Measurements from ENCODE around the gene CEP85L. TPM values are rescaled to one million over a fixed set of nuclear protein-coding genes. Genes with fewer than 3 reads are reported as not detected.

The CEP85L gene
- total and polyA plus RNA-seq, 2 of the 4 experiments (the other 2 are of a cell fraction): 2.3 to 25.6 TPM

- Histone ChIP-seq H4K20me1 (ENCODE audit: insufficient read depth, low read length) (no peaks in the 10 kb centered on the region), H3K9ac (ENCODE audit: low read depth, low read length) (no peak overlapping the region), H2BK5ac (ENCODE audit: low read depth, low read length, poor library complexity, severe bottlenecking) (no peak overlapping the region), H2BK120ac (ENCODE audit: low read depth, low read length) (no peak overlapping the region), H3K27me3 (ENCODE audit: control insufficient read depth, insufficient read depth, low read length) (no peaks in the 10 kb centered on the region), H4K91ac (ENCODE audit: insufficient read depth, low read depth, low read length) (no peak overlapping the region), H3K36me3 (ENCODE audit: control insufficient read depth, insufficient read depth, low read length) (peaks cover 6% of the 10 kb centered on the region; the same call in 1 of the 2 replicates), H3K9me3 (ENCODE audit: control insufficient read depth, insufficient read depth, low read length) (no peaks in the 10 kb centered on the region), H3K18ac (ENCODE audit: low read depth, low read length) (no peak overlapping the region), H4K5ac (ENCODE audit: low read depth, low read length) (no peak overlapping the region), H2AK9ac (replicated peaks; ENCODE audit: low read depth, low read length, poor library complexity) (no peak overlapping the region), H2BK20ac (ENCODE audit: low read depth, low read length) (no peak overlapping the region), H3K4me2 (ENCODE audit: low read depth, low read length) (no peak overlapping the region), H2AFZ (replicated peaks; ENCODE audit: low read length, poor library complexity) (no peak overlapping the region), H3K4me1 (ENCODE audit: control insufficient read depth, insufficient read depth, low read length) (peaks cover 3% of the 10 kb centered on the region; the same call in 1 of the 2 replicates), H3K56ac (ENCODE audit: extremely low read depth, insufficient read depth, low read length) (no peak overlapping the region), H3K23ac (ENCODE audit: low read depth, low read length) (no peak overlapping the region), H3K9me1 (ENCODE audit: insufficient read depth, low read length) (no peaks in the 10 kb centered on the region; the same call in 1 of the 2 replicates), H2AK5ac (ENCODE audit: low read depth, low read length) (no peak overlapping the region), H4K8ac (ENCODE audit: low read depth in 2 of 2, low read length in 2 of 2) (no peak overlapping the region), H3K27ac (ENCODE audit: insufficient read depth, low read length) (no peak overlapping the region), H3K4me3 (ENCODE audit: insufficient read depth, low read depth, low read length) (no peak overlapping the region), H3K4ac (ENCODE audit: low read depth, low read length) (no peak overlapping the region), H3K14ac (replicated peaks; ENCODE audit: low read depth, low read length) (no peak overlapping the region), H3K79me1 (ENCODE audit: low read depth in 1 of 2, low read length in 2 of 2) (peaks cover 3 to 7% of the 10 kb centered on the region in 2 experiments; a peak in 1 of 4 replicates), H2BK15ac (ENCODE audit: low read depth, low read length) (no peak overlapping the region)
- in situ Hi-C loops (cut with MboI; ENCODE audit: low sequenced_read_pairs) (loop anchor here (5.0 kb wide), 1 partner anchor 215 kb away; no protein-coding TSS in a partner anchor), intact Hi-C loops (cut with micrococcal nuclease) (no loop called here), dilution Hi-C loops (cut with HindIII; ENCODE audit: low sequenced_read_pairs, unreplicated experiment) (no loop called here)
- ChIA-PET CTCF (interaction anchor here (0.7 to 1.0 kb wide), 2 partner anchors 15 to 188 kb away, joined by 3 read pairs; no protein-coding TSS in a partner anchor), POLR2A (ENCODE audit: unreplicated experiment) (no interaction called here)
- BruUV-seq (replicated peaks): no TSS peak
- DNase-seq (no peak), ATAC-seq (ENCODE audit: low read depth) (no peak)
- WGBS, 2 experiments (ENCODE audit: extremely low coverage in 2 of 2, insufficient read length in 1 of 2): 60% methylated on average over 1 of the region's 2 CpGs; no CpG with 5 or more reads in 1 of the 2 experiments
- TF ChIP-seq POLR2A (IDR thresholded peaks at IDR 0.05; ENCODE audit: low read depth, low read length): no peak
- no peak for TF ChIP-seq RCOR1 (IDR thresholded peaks at IDR 0.05; ENCODE audit: insufficient replicate concordance, low read length)
- no peak for TF ChIP-seq USF2 (IDR thresholded peaks at IDR 0.05; ENCODE audit: low read depth, low read length)
- TF ChIP-seq RFX5 (IDR thresholded peaks at IDR 0.05; ENCODE audit: low read depth, low read length): no peak
- no peak for TF ChIP-seq CHD1 (IDR thresholded peaks at IDR 0.05; ENCODE audit: low read depth, low read length)
Observed at GRCh38 chr6:118502169-118502568, 149.2 kb downstream of the CEP85L start.
